Neural progenitor cell (in vitro differentiated cells): ENCODE results near the gene FBXL17. TPM values are rescaled to one million over a fixed set of nuclear protein-coding genes. Genes with fewer than 3 reads are reported as not detected.

ENCODE experiments used
- DNase-seq: peaks from one replicate; pipeline ENCODE4 v3.0.0-alpha.2; 2016; ENCODE audit warnings: low spot score
- H2AFZ ChIP-seq: fragments of 200-600 bp; sonication (generic); replicated peaks from 2 replicates; pipeline ENCODE4 v1.6.1; 2016; ENCODE audit warnings: antibody characterized with exemption
- H3F3A ChIP-seq: fragments of 200-600 bp; sonication (generic); 2 replicates; pipeline ENCODE4 v1.6.1; 2016; ENCODE audit warnings: antibody characterized with exemption, low read depth
- H3K27ac ChIP-seq: fragments of 200-600 bp; sonication (generic); 2 replicates; pipeline ENCODE4 v1.5.1; 2016; ENCODE audit warnings: mild to moderate bottlenecking
- H3K27me3 ChIP-seq: fragments of 200-600 bp; sonication (generic); 2 replicates; pipeline ENCODE4 v1.6.1; 2016; ENCODE audit warnings: mild to moderate bottlenecking, moderate library complexity
- H3K36me3 ChIP-seq: fragments of 200-600 bp; sonication (generic); 2 replicates; pipeline ENCODE4 v1.5.1; 2016
- H3K4me1 ChIP-seq: fragments of 200-600 bp; sonication (generic); 2 replicates; pipeline ENCODE4 v1.6.1; 2016; ENCODE audit warnings: mixed run types
- H3K4me2 ChIP-seq: fragments of 200-600 bp; sonication (generic); 2 replicates; pipeline ENCODE4 v1.6.1; 2016
- H3K4me3 ChIP-seq: fragments of 200-600 bp; sonication (generic); 2 replicates; pipeline ENCODE4 v1.5.1; 2016
- H3K79me2 ChIP-seq: fragments of 200-600 bp; sonication (generic); 2 replicates; pipeline ENCODE4 v1.6.1; 2016; ENCODE audit warnings: low read depth
- H3K9ac ChIP-seq: fragments of 200-600 bp; sonication (generic); 2 replicates; pipeline ENCODE4 v1.6.1; 2016
- H3K9me3 ChIP-seq: fragments of 200-600 bp; sonication (generic); 2 replicates; pipeline ENCODE4 v1.5.1; 2016; ENCODE audit warnings: low read depth
- H4K20me1 ChIP-seq: fragments of 200-600 bp; sonication (generic); 2 replicates; pipeline ENCODE4 v1.6.1; 2016; ENCODE audit warnings: low read depth
- H3K27ac Mint-ChIP-seq: 3 replicates; pipeline ENCODE4 v1.8.0; 2021; ENCODE audit warnings: mixed read lengths
- H3K27me3 Mint-ChIP-seq: 2 replicates; pipeline ENCODE4 v1.8.0; 2022; ENCODE audit warnings: low read depth, mild to moderate bottlenecking, inconsistent platforms, moderate library complexity, mixed read lengths; ENCODE audit not compliant: insufficient read depth
- H3K36me3 Mint-ChIP-seq: 3 replicates; pipeline ENCODE4 v1.8.0; 2021; ENCODE audit warnings: mixed read lengths
- H3K4me1 Mint-ChIP-seq: 3 replicates; pipeline ENCODE4 v1.8.0; 2021; ENCODE audit warnings: mixed read lengths
- H3K4me3 Mint-ChIP-seq: 3 replicates; pipeline ENCODE4 v1.8.0; 2021; ENCODE audit warnings: mild to moderate bottlenecking, moderate library complexity, mixed read lengths
- H3K9me3 Mint-ChIP-seq: 3 replicates; pipeline ENCODE4 v1.8.0; 2020; ENCODE audit warnings: mixed read lengths
- CTCF ChIP-seq: fragments of 200-600 bp; sonication (generic); IDR thresholded peaks from 2 replicates; pipeline ENCODE4 v1.5.1; 2017; ENCODE audit warnings: antibody characterized with exemption, mild to moderate bottlenecking
- EZH2 ChIP-seq: fragments of 200-600 bp; sonication (generic); IDR thresholded peaks from 2 replicates; pipeline ENCODE4 v1.6.1; 2017; ENCODE audit warnings: antibody characterized with exemption, mild to moderate bottlenecking, moderate library complexity
- EZH2phosphoT487 ChIP-seq: fragments of 200-600 bp; sonication (generic); IDR thresholded peaks from 2 replicates; pipeline ENCODE4 v1.6.1; 2017; ENCODE audit warnings: antibody characterized with exemption
- total RNA-seq: library from RNA; depleted of rRNA; stranded (reverse); fragments of >200 nt; gene quantifications from 2 replicates; pipeline ENCODE4 v1.2.3, GENCODE V29; 2015; ENCODE audit warnings: low replicate concordance

FBXL17 gene
- total RNA-seq, 1 donor from 2014 or later, result 7.6 TPM

GRCh38 chr5:108181975-108182374 lies 199.9 kb downstream of the FBXL17 start:
- Histone ChIP-seq H3K4me1 (no peaks in the 10 kb centered on the region), H3K79me2 (no peaks in the 10 kb centered on the region), H3K36me3 (no peaks in the 10 kb centered on the region), H3K9ac (no peak overlapping the region), H3K27me3 (no peaks in the 10 kb centered on the region), H3F3A (no peaks in the 10 kb centered on the region), H4K20me1 (no peaks in the 10 kb centered on the region), H3K9me3 (no peaks in the 10 kb centered on the region), H2AFZ (no peak overlapping the region), H3K4me3 (no peak overlapping the region), H3K4me2 (no peak overlapping the region), H3K27ac (no peak overlapping the region)
- Mint-ChIP-seq H3K4me1 (no peaks in the 10 kb centered on the region), H3K4me3 (no peak overlapping the region), H3K36me3 (peaks cover 15% of the 10 kb centered on the region), H3K27ac (no peak overlapping the region), H3K27me3 (no peaks in the 10 kb centered on the region), H3K9me3 (peaks cover 6% of the 10 kb centered on the region)
- TF ChIP-seq EZH2phosphoT487 (no peak), CTCF (no peak), EZH2 (no peak)
- no peak for DNase-seq

DNA sequence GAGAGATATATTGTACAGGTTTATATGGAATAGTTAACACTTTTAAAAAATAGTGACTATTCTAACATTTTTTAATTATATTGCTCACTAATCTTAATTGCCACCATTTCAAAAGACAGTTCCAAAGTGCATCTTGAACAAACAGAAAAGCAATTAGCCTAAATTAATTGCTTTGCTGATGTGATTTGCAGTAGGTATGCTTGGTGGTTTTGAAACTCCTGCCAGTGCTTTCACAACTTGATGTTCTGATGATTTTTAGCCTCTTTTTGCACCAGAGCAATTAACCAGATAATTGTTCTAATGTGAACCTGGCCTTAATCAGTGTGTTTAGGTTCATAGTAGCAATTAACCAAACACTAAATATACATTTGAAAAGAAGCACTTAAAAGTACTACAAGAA lies 207.6 kb downstream of the FBXL17 start:
- H3K9me3 ChIP-seq, result no peaks in the 10 kb centered on the region

GRCh38 chr5:108171759-108172158 lies 210.1 kb downstream of the FBXL17 start:
- H3K9ac ChIP-seq, result no peak overlapping the region
- no peak for TF ChIP-seq CTCF
- TF ChIP-seq EZH2phosphoT487, result no peak
- TF ChIP-seq EZH2, result no peak
- H3K27me3 Mint-ChIP-seq, result no peaks in the 10 kb centered on the region
- no peak overlapping the region for H3K4me3 ChIP-seq
- H3K27me3 ChIP-seq, result no peaks in the 10 kb centered on the region
- H3K4me3 Mint-ChIP-seq, result no peak overlapping the region
- no peaks in the 10 kb centered on the region for H4K20me1 ChIP-seq
- no peaks in the 10 kb centered on the region for H3K79me2 ChIP-seq
- H3K9me3 ChIP-seq, result no peaks in the 10 kb centered on the region
- no peak overlapping the region for H3K27ac Mint-ChIP-seq
- H3K4me2 ChIP-seq, result no peak overlapping the region
- no peaks in the 10 kb centered on the region for H3F3A ChIP-seq
- no peaks in the 10 kb centered on the region for H3K4me1 ChIP-seq
- DNase-seq, result no peak
- no peaks in the 10 kb centered on the region for H3K36me3 Mint-ChIP-seq
- H3K4me1 Mint-ChIP-seq, result no peaks in the 10 kb centered on the region
- H3K36me3 ChIP-seq, result no peaks in the 10 kb centered on the region
- no peaks in the 10 kb centered on the region for H3K9me3 Mint-ChIP-seq
- H2AFZ ChIP-seq, result no peak overlapping the region
- H3K27ac ChIP-seq, result no peak overlapping the region

More for the DNA sequence above, 207.6 kb downstream of the FBXL17 start:
- H3K27ac ChIP-seq, result no peak overlapping the region
- no peaks in the 10 kb centered on the region for H3K4me1 ChIP-seq
- no peak overlapping the region for H2AFZ ChIP-seq
- H3K36me3 ChIP-seq, result no peaks in the 10 kb centered on the region
- no peaks in the 10 kb centered on the region for H3K27me3 ChIP-seq
- Mint-ChIP-seq H3K27me3 (no peaks in the 10 kb centered on the region), H3K36me3 (no peaks in the 10 kb centered on the region), H3K27ac (no peak overlapping the region), H3K4me3 (no peak overlapping the region), H3K9me3 (no peaks in the 10 kb centered on the region), H3K4me1 (no peaks in the 10 kb centered on the region)
- no peaks in the 10 kb centered on the region for H3K79me2 ChIP-seq
- H4K20me1 ChIP-seq, result no peaks in the 10 kb centered on the region
- TF ChIP-seq EZH2 (no peak), CTCF (no peak), EZH2phosphoT487 (no peak)
- no peaks in the 10 kb centered on the region for H3F3A ChIP-seq
- DNase-seq, result no peak
- no peak overlapping the region for H3K9ac ChIP-seq
- no peak overlapping the region for H3K4me3 ChIP-seq
- no peak overlapping the region for H3K4me2 ChIP-seq
